Upper lobe of right lung (tissue), 1 donor: Measurements from ENCODE around the gene PRKCE. TPM values are rescaled to one million over a fixed set of nuclear protein-coding genes. Genes with fewer than 3 reads are reported as not detected.

Experiments used
- ATAC-seq: fragments of 200-7000 bp; cut with Tn5 transposase; one replicate; pipeline ENCODE4 v1.9.1; 2020; ENCODE audit warnings: mild to moderate bottlenecking, moderate library complexity
- DNase-seq: peaks from one replicate; pipeline ENCODE4 v3.0.0-alpha.2; 2020
- H3K27ac ChIP-seq: fragments of 200-600 bp; one replicate; pipeline ENCODE4 v1.8.0; 2022
- H3K27me3 ChIP-seq: fragments of 200-600 bp; one replicate; pipeline ENCODE4 v1.8.0; 2022; ENCODE audit warnings: mild to moderate bottlenecking
- H3K36me3 ChIP-seq: fragments of 200-600 bp; one replicate; pipeline ENCODE4 v1.8.0; 2022
- H3K4me1 ChIP-seq: fragments of 200-600 bp; one replicate; pipeline ENCODE4 v1.8.0; 2022
- H3K4me3 ChIP-seq: fragments of 200-600 bp; one replicate; pipeline ENCODE4 v1.8.0; 2022; ENCODE audit warnings: mild to moderate bottlenecking
- H3K9me3 ChIP-seq: fragments of 200-600 bp; one replicate; pipeline ENCODE4 v1.8.0; 2022
- intact Hi-C: fragments of 100-400 bp; cut with DNase I; formaldehyde crosslinking; loops from one replicate; pipeline ENCODE4 v1.11.0; 2022
- total RNA-seq: library from RNA; stranded (reverse); fragmentation: NEBNext Ultra II Directional; extraction: Animal tissue kit (Norgen Biotek cat#: 25700); gene quantifications from one replicate; pipeline ENCODE4 v1.2.1, GENCODE V29; 2021
- TF ChIP-seq, protein P1 (sequence below): fragments of 200-600 bp; IDR thresholded peaks from one replicate; pipeline ENCODE4 v1.8.0; 2022; ENCODE audit warnings: antibody characterized with exemption
- donor health status: DM: no; HTN: yes; CAD: no; lungs with severe emphysema.

The PRKCE gene
- total RNA-seq, 1 donor from 2014 or later: 65.6 TPM

DNA sequence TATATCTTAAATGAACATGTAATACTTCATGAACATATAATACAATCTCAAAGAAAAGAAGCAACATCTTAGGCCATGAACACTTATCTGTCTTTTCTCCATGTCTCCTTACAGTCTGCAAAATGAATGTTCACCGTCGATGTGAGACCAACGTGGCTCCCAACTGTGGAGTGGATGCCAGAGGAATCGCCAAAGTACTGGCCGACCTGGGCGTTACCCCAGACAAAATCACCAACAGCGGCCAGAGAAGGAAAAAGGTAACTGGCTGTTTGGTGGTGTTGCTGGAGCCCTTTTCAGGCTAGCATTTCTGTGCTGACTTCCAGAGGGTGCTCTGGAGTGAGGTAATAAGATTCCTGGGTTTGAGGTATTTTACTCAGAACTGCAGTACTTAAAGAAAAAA, 349.8 kb downstream of the PRKCE start:
- H3K36me3 ChIP-seq: no peaks in the 10 kb centered on the region
- intact Hi-C loops: loop anchor here (10.0 kb wide), 1 partner anchor 364 kb away; no protein-coding TSS in a partner anchor
- no peak overlapping the region for H3K4me3 ChIP-seq
- no peaks in the 10 kb centered on the region for H3K27me3 ChIP-seq
- H3K9me3 ChIP-seq: no peaks in the 10 kb centered on the region
- H3K27ac ChIP-seq: peak overlapping the region; percentile 81
- ATAC-seq (no peak), DNase-seq (no peak)
- H3K4me1 ChIP-seq: peaks cover 28% of the 10 kb centered on the region
- TF ChIP-seq, protein P1, sequence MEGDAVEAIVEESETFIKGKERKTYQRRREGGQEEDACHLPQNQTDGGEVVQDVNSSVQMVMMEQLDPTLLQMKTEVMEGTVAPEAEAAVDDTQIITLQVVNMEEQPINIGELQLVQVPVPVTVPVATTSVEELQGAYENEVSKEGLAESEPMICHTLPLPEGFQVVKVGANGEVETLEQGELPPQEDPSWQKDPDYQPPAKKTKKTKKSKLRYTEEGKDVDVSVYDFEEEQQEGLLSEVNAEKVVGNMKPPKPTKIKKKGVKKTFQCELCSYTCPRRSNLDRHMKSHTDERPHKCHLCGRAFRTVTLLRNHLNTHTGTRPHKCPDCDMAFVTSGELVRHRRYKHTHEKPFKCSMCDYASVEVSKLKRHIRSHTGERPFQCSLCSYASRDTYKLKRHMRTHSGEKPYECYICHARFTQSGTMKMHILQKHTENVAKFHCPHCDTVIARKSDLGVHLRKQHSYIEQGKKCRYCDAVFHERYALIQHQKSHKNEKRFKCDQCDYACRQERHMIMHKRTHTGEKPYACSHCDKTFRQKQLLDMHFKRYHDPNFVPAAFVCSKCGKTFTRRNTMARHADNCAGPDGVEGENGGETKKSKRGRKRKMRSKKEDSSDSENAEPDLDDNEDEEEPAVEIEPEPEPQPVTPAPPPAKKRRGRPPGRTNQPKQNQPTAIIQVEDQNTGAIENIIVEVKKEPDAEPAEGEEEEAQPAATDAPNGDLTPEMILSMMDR: no peak

DNA sequence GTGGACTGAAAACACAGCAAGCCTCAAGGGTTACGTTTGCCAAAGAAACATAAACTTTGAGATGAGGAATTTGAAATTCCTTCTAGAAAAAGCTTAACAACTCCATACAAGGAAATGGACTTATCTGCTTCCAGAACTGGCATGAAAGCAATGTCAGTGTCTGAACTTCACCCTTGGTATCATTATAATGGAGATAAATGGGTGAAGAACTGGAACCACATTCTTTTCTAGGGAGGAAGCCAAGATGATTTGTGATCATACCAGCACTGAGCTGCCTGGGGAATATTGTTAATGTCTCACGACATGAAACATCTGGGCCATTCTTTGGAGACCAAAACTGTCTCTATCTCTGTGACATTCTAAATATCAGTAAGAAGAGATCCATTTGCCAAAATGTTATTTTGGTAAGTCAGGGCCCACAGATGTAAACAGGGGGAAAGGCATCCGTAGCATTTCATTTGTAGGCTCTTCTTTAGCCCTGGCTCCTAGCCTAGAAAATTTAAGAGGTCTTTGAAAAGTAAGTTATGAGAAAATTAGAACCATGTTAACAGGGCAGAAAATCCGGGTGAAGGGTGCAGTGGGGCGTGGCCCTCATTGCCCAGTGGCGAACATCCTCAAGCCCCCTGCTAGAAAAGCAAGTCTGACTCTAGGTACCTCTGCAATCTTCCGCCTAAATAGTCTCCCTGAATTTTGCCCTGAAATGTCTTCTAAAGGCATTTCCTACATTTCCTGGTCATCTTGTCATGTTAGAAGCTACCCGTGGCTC, 350.4 kb downstream of the PRKCE start:
- peak overlapping the region; percentile 81 for H3K27ac ChIP-seq
- no peaks in the 10 kb centered on the region for H3K27me3 ChIP-seq
- H3K9me3 ChIP-seq: no peaks in the 10 kb centered on the region
- intact Hi-C loops: loop anchor here (10.0 kb wide), 1 partner anchor 363 kb away; no protein-coding TSS in a partner anchor
- peaks cover under 1% of the 10 kb centered on the region for H3K36me3 ChIP-seq
- H3K4me3 ChIP-seq: no peak overlapping the region
- ATAC-seq: peak; percentile 25
- DNase-seq: no peak
- peaks cover 28% of the 10 kb centered on the region for H3K4me1 ChIP-seq
- TF ChIP-seq, protein P1: no peak

DNA sequence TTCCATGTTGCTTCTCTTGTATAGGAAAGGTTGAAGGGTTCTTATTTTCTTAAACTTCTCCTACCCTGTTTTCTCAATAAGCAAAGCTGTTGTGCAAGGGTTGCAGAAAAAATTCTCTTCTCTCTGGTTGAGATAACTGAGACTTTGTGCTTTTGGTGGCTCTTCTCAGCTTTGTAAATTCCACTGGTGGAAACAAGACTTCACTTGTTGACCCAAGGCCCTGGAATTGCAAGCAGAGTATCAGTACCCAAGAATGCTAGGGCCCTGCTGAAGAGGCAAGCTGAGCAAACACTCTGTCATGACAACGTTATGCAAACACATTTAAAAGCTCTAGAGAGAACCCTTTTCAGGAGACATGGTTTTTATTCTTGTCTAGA, 351.0 kb downstream of the PRKCE start:
- Histone ChIP-seq H3K27me3 (no peaks in the 10 kb centered on the region), H3K27ac (peak overlapping the region; percentile 81), H3K4me3 (peak overlapping the region; percentile 2), H3K36me3 (peaks cover 6% of the 10 kb centered on the region), H3K4me1 (peaks cover 28% of the 10 kb centered on the region), H3K9me3 (no peaks in the 10 kb centered on the region)
- intact Hi-C loops: loop anchor here (10.0 kb wide), 1 partner anchor 362 kb away; no protein-coding TSS in a partner anchor
- TF ChIP-seq, protein P1: no peak
- ATAC-seq (peak; percentile 91), DNase-seq (no peak)

DNA sequence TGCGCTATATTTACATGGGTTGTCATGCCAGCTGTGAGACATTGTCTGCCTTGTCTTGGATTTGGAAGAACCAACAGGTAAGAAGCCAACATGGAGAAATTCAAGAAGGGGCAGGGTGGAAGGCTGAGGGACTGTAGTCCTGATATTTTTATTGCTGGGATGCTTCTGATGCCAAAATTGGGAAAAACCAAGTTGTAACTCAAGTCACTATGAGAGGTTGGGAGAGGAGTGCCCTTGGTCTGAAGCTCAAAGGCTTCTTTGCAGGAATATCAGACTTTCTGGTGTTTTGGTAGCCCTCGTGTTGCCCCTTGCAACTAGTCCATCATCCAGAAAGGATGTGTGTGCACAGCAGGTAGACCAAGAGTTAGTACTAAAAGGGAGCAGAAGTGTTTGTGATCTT, 351.5 kb downstream of the PRKCE start:
- intact Hi-C loops: loop anchor here (10.0 kb wide), 1 partner anchor 362 kb away; no protein-coding TSS in a partner anchor
- TF ChIP-seq, protein P1: no peak
- H3K4me3 ChIP-seq: peak overlapping the region; percentile 2

DNA sequence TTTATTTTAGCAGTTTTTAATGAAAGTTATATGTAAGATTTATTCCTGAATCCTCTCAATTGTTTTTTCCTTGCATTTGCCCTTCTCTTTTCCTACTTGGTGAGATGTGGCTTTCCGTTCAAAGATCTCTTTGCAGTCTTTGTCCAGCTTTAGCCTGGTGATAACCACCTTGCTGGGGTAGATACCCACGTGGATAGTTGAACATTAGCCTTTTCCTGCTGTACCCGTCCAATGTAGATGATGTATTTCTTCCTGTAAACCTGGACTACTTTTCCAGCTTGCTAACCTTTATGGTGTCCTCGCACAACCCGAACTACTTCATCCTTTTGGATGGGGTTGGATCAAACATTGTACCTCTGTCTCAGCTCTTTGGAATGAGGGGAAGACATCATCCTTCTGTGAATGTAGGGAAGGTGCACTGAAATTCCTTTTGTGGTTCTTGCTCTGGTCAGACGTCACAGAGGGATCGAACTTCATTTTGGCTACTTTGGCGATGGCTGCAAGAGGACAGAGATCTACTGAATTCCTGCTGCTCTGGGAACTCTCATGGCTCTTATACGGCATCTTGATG, 352.5 kb downstream of the PRKCE start:
- Histone ChIP-seq H3K27me3 (no peaks in the 10 kb centered on the region), H3K27ac (no peak overlapping the region)

More for the DNA sequence above, 351.5 kb downstream of the PRKCE start:
- Histone ChIP-seq H3K4me1 (peaks cover 28% of the 10 kb centered on the region), H3K27me3 (no peaks in the 10 kb centered on the region), H3K9me3 (no peaks in the 10 kb centered on the region), H3K27ac (peak overlapping the region; percentile 81), H3K36me3 (peaks cover 10% of the 10 kb centered on the region)
- DNase-seq (no peak), ATAC-seq (no peak)

More for the DNA sequence above, 352.5 kb downstream of the PRKCE start:
- ATAC-seq (no peak), DNase-seq (no peak)
- TF ChIP-seq, protein P1: no peak
- intact Hi-C loops: loop anchor here (10.0 kb wide), 1 partner anchor 361 kb away; no protein-coding TSS in a partner anchor
- no peaks in the 10 kb centered on the region for H3K9me3 ChIP-seq
- peaks cover 28% of the 10 kb centered on the region for H3K4me1 ChIP-seq
- no peak overlapping the region for H3K4me3 ChIP-seq
- H3K36me3 ChIP-seq: peaks cover 21% of the 10 kb centered on the region
